BLaER1 treated with 17β-estradiol and CSF1 and Interleukin-3, amounts not matched to agents 10 nM and 100 nM (cell line): Measurements from ENCODE around the gene NOD1.
A peak's percentile ranks its signal among the peaks of the same experiment; 100 is the strongest.
"Not testable (repeated sequence)": the region's sequence is repeated elsewhere in the genome, so short reads cannot be mapped to it uniquely, and the experiment has no call there.

Source experiments
- H3K27ac ChIP-seq, 11 experiments: shearing (Covaris generic); formaldehyde crosslinking; 2 replicates each; pipeline ENCODE4 v1.8.1; 2022
- H3K27me3 ChIP-seq, 11 experiments: shearing (Covaris generic); formaldehyde crosslinking; 2 replicates each; pipeline ENCODE4 v1.8.1; 2022
- H3K36me3 ChIP-seq, 11 experiments: shearing (Covaris generic); formaldehyde crosslinking; 2 replicates each; pipeline ENCODE4 v1.8.1; 2022
- H3K4me1 ChIP-seq, 10 experiments: shearing (Covaris generic); formaldehyde crosslinking; 2 replicates each; pipeline ENCODE4 v1.8.1; 2022
- H3K4me2 ChIP-seq, 11 experiments: shearing (Covaris generic); formaldehyde crosslinking; 2 replicates each; pipeline ENCODE4 v1.8.1; 2022
- H3K4me3 ChIP-seq, 10 experiments: shearing (Covaris generic); formaldehyde crosslinking; 2 replicates each; pipeline ENCODE4 v1.8.1; 2022
- H3K9ac ChIP-seq, 11 experiments: shearing (Covaris generic); formaldehyde crosslinking; 2 replicates each; pipeline ENCODE4 v1.8.1; 2022
- H3K9me3 ChIP-seq, 11 experiments: shearing (Covaris generic); formaldehyde crosslinking; replicated peaks in 1 of 11; 2 replicates each; pipeline ENCODE4 v1.8.1; 2022
- H4K20me1 ChIP-seq, 11 experiments: shearing (Covaris generic); formaldehyde crosslinking; 2 replicates each; pipeline ENCODE4 v1.8.1; 2022
- Cebpa-rat ChIP-seq, 11 experiments: shearing (Covaris generic); IDR thresholded peaks; 2 replicates each; pipeline ENCODE4 v1.8.1; 2022

Gene NOD1

GRCh38 chr7:30478349-30479201, at the start of gene NOD1:
Gene NOD1, minus strand, starts transcription at chr7:30478784. Its CDS starts 21,863 bp downstream, at chr7:30456921.
- peak within 1 kb of the TSS; percentile 36 to 86 (median 81); a peak in 21 of 22 replicates for H3K27ac ChIP-seq
- peaks cover 0 to 9% (median 0%) of the 10 kb centered on the region in 11 experiments; a peak in 4 of 22 replicates for H4K20me1 ChIP-seq
- H3K9me3 ChIP-seq: no peaks in the 10 kb centered on the region
- H3K9ac ChIP-seq: peak within 1 kb of the TSS; percentile 76 to 89 (median 84)
- H3K36me3 ChIP-seq: no peaks in the 10 kb centered on the region; a peak in 1 of 22 replicates
- H3K4me1 ChIP-seq: peaks cover 47 to 59% (median 55%) of the 10 kb centered on the region in 10 experiments
- peak within 1 kb of the TSS; percentile 62 to 82 (median 72) for H3K4me3 ChIP-seq
- no peaks in the 10 kb centered on the region for H3K27me3 ChIP-seq
- TF ChIP-seq Cebpa-rat (IDR thresholded peaks at IDR 0.05): no peak
- peak within 1 kb of the TSS; percentile 81 to 96 (median 91) for H3K4me2 ChIP-seq

DNA sequence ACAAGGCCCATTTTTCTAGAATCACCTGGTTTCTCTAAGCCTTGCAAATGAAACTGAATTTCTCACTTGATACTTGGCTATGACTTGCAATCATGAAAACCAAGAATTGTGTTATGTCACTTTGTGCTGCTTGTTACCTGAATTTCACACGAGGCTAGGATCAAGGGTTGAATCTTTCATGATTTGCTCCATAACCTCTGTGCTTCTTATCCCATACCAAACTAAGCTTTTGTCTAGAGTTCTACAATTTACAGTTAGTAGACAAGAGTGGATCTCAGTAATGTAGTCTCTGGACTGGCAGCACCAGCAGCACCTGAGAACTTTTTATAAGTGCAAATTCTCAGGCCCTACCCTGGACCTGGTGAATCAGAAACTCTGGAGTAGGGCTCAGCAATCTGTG, 48.7 kb upstream of the NOD1 start:
- H3K4me2 ChIP-seq, H3K4me3 ChIP-seq, H3K27me3 ChIP-seq, H4K20me1 ChIP-seq, H3K9ac ChIP-seq, H3K27ac ChIP-seq, H3K4me1 ChIP-seq, H3K9me3 ChIP-seq, H3K36me3 ChIP-seq: not testable (repeated sequence)

DNA sequence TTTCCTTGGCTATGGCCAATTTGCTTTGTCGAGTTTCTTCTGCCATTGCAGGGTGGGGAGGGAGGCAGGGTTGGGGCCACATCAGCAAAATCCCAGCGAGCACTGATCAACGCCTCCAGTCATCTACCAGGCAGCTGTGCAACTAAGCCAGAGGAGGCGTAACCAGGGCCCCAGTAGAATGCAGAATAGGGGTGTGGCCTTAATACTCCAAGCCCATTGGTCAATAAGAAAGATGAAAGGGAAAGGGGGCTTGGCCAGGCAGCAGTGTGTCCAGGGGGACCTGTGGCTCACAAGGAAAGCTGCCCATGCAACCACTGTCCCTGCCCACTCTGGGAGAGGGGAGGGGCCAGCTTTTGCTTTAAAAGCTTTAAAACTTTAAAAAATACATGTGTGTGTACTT, 47.6 kb upstream of the NOD1 start:
- H3K4me3 ChIP-seq: no peak overlapping the region
- H3K27ac ChIP-seq: no peak overlapping the region
- H3K4me1 ChIP-seq: peaks cover 6 to 15% (median 9%) of the 10 kb centered on the region in 10 experiments
- H3K9me3 ChIP-seq: no peaks in the 10 kb centered on the region
- no peak overlapping the region for H3K9ac ChIP-seq
- H3K27me3 ChIP-seq: no peaks in the 10 kb centered on the region
- H3K4me2 ChIP-seq: no peak overlapping the region
- no peaks in the 10 kb centered on the region; a peak in 2 of 22 replicates for H3K36me3 ChIP-seq
- no peak for TF ChIP-seq Cebpa-rat (IDR thresholded peaks at IDR 0.05)
- no peaks in the 10 kb centered on the region for H4K20me1 ChIP-seq

DNA sequence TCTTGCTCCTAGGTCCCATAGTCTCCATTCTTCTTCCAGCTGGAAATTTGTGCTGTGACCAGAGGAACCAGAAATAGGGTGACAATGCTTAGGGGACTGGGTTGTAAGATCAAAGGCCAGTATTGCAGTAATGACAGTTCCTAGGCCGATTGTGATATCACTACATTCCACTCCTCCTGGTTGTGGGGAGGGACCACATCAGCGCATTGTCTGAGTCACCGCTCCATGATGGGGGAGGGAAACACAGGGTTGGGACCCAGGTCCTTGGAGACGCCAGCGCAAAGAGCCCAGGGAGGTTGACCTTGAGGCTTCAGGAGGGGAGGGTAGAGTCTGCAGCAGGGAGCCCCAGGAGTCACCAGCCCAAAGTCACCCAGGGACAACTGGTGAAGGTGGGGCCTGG, 46.8 kb upstream of the NOD1 start:
- H3K4me3 ChIP-seq: no peak overlapping the region
- no peaks in the 10 kb centered on the region for H4K20me1 ChIP-seq
- H3K4me1 ChIP-seq: peaks cover 13 to 22% (median 17%) of the 10 kb centered on the region in 10 experiments
- no peak overlapping the region for H3K9ac ChIP-seq
- TF ChIP-seq Cebpa-rat (IDR thresholded peaks at IDR 0.05): no peak
- H3K27ac ChIP-seq: no peak overlapping the region
- no peaks in the 10 kb centered on the region for H3K27me3 ChIP-seq
- no peaks in the 10 kb centered on the region; a peak in 2 of 22 replicates for H3K36me3 ChIP-seq
- no peaks in the 10 kb centered on the region for H3K9me3 ChIP-seq
- no peak overlapping the region for H3K4me2 ChIP-seq

GRCh38 chr7:30524545-30524944, 46.0 kb upstream of the NOD1 start:
- H3K4me2 ChIP-seq: no peak overlapping the region
- no peak for TF ChIP-seq Cebpa-rat (IDR thresholded peaks at IDR 0.05)
- H3K9ac ChIP-seq: no peak overlapping the region
- no peaks in the 10 kb centered on the region for H4K20me1 ChIP-seq
- H3K4me1 ChIP-seq: peaks cover 14 to 30% (median 22%) of the 10 kb centered on the region in 10 experiments
- H3K36me3 ChIP-seq: no peaks in the 10 kb centered on the region; a peak in 2 of 22 replicates
- no peaks in the 10 kb centered on the region for H3K9me3 ChIP-seq
- H3K27ac ChIP-seq: no peak overlapping the region
- no peak overlapping the region for H3K4me3 ChIP-seq
- H3K27me3 ChIP-seq: no peaks in the 10 kb centered on the region

- H3K27me3 ChIP-seq: no peaks in the 10 kb centered on the region
- H3K9me3 ChIP-seq: no peaks in the 10 kb centered on the region
- H3K4me1 ChIP-seq: peaks cover 14 to 32% (median 22%) of the 10 kb centered on the region in 10 experiments
- no peak overlapping the region for H3K9ac ChIP-seq
- H3K4me3 ChIP-seq: no peak overlapping the region
- H3K36me3 ChIP-seq: no peaks in the 10 kb centered on the region; a peak in 2 of 22 replicates
- H3K27ac ChIP-seq: no peak overlapping the region
- no peak for TF ChIP-seq Cebpa-rat (IDR thresholded peaks at IDR 0.05)
- no peak overlapping the region for H3K4me2 ChIP-seq
- H4K20me1 ChIP-seq: no peaks in the 10 kb centered on the region
Observed at GRCh38 chr7:30523466-30523865, 44.9 kb upstream of the NOD1 start.

GRCh38 chr7:30522159-30522558, 43.6 kb upstream of the NOD1 start:
- Histone ChIP-seq H3K36me3 (no peaks in the 10 kb centered on the region; a peak in 2 of 22 replicates), H3K27me3 (no peaks in the 10 kb centered on the region), H3K9ac (no peak overlapping the region), H3K27ac (no peak overlapping the region), H4K20me1 (no peaks in the 10 kb centered on the region), H3K9me3 (no peaks in the 10 kb centered on the region), H3K4me2 (peak overlapping the region in 9 of 11 experiments; percentile 11 to 89 (median 74); a peak in 10 of 22 replicates), H3K4me3 (no peak overlapping the region), H3K4me1 (peaks cover 14 to 32% (median 22%) of the 10 kb centered on the region in 10 experiments)
- TF ChIP-seq Cebpa-rat (IDR thresholded peaks at IDR 0.05): no peak

- Histone ChIP-seq H3K4me1 (peaks cover 14 to 32% (median 22%) of the 10 kb centered on the region in 10 experiments), H3K36me3 (no peaks in the 10 kb centered on the region; a peak in 1 of 22 replicates), H4K20me1 (no peaks in the 10 kb centered on the region), H3K9me3 (no peaks in the 10 kb centered on the region), H3K9ac (peak overlapping the region in 1 of 11 experiments; percentile 63; a peak in 1 of 22 replicates), H3K27me3 (no peaks in the 10 kb centered on the region), H3K4me2 (peak overlapping the region in 10 of 11 experiments; percentile 11 to 89 (median 69); a peak in 18 of 22 replicates), H3K27ac (peak overlapping the region in 8 of 11 experiments; percentile 5 to 82 (median 68); a peak in 11 of 22 replicates), H3K4me3 (no peak overlapping the region; a peak in 1 of 20 replicates)
- no peak for TF ChIP-seq Cebpa-rat (IDR thresholded peaks at IDR 0.05)
Observed at GRCh38 chr7:30521532-30521931, 42.9 kb upstream of the NOD1 start.

DNA sequence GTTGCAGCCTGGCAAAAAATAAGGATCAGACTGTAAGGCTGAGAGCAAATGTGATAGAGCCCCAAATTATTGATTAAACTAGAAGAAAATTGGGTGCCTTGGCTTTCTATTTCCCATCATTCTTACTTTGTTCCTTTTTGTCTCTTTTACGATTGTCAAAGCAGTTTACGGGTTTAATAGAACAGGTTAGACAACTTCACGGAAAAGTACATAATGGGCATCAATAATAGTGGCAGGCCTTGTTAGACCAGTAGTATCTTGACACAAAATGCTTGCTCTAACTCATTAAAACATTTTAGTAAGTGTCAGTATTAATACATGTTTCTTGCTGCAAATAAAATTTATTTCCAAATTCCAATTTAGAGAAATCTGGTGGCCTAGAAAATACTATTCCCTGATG, 40.5 kb upstream of the NOD1 start:
- TF ChIP-seq Cebpa-rat (IDR thresholded peaks at IDR 0.05): no peak
- Histone ChIP-seq H3K4me3 (no peak overlapping the region), H4K20me1 (no peaks in the 10 kb centered on the region), H3K9me3 (no peaks in the 10 kb centered on the region), H3K36me3 (no peaks in the 10 kb centered on the region; a peak in 1 of 22 replicates), H3K4me1 (peaks cover 14 to 32% (median 22%) of the 10 kb centered on the region in 10 experiments), H3K27ac (no peak overlapping the region), H3K9ac (no peak overlapping the region), H3K27me3 (no peaks in the 10 kb centered on the region), H3K4me2 (no peak overlapping the region)
